Endothelial cell (in vitro differentiated cells): Measurements from ENCODE around the gene ADGRG7. TPM values are rescaled to one million over a fixed set of nuclear protein-coding genes. Genes with fewer than 3 reads are reported as not detected.

Experiments used
- DNase-seq: peaks from one replicate; pipeline ENCODE4 v3.0.0; 2021; ENCODE audit warnings: low spot score
- H3K27ac Mint-ChIP-seq: one replicate; pipeline ENCODE4 v1.8.0; 2021; ENCODE audit warnings: mixed read lengths, inconsistent platforms; ENCODE audit not compliant: unreplicated experiment
- H3K27me3 Mint-ChIP-seq: one replicate; pipeline ENCODE4 v1.8.0; 2021; ENCODE audit warnings: mild to moderate bottlenecking, moderate library complexity, mixed read lengths, inconsistent platforms; ENCODE audit not compliant: unreplicated experiment
- H3K36me3 Mint-ChIP-seq: one replicate; pipeline ENCODE4 v1.8.0; 2021; ENCODE audit warnings: mild to moderate bottlenecking, low read depth, mixed read lengths, inconsistent platforms; ENCODE audit not compliant: unreplicated experiment
- H3K4me1 Mint-ChIP-seq: one replicate; pipeline ENCODE4 v1.8.0; 2021; ENCODE audit warnings: mild to moderate bottlenecking, mixed read lengths, inconsistent platforms; ENCODE audit not compliant: unreplicated experiment
- H3K4me3 Mint-ChIP-seq: one replicate; pipeline ENCODE4 v1.8.0; 2021; ENCODE audit warnings: mild to moderate bottlenecking, mixed read lengths, inconsistent platforms; ENCODE audit not compliant: unreplicated experiment
- H3K9me3 Mint-ChIP-seq: one replicate; pipeline ENCODE4 v1.8.0; 2021; ENCODE audit warnings: mixed read lengths, inconsistent platforms; ENCODE audit not compliant: unreplicated experiment
- total RNA-seq: library from RNA; stranded (reverse); fragmentation: NEBNext Ultra II Directional; extraction: Animal tissue kit (Norgen Biotek cat#: 25700); gene quantifications from one replicate; pipeline ENCODE4 v1.2.1, GENCODE V29; 2021; ENCODE audit not compliant: unreplicated experiment
- TF ChIP-seq, protein P1 (sequence below): fragments of 200-600 bp; sonication (generic); IDR thresholded peaks from one replicate; pipeline ENCODE4 v1.5.0; 2021; ENCODE audit warnings: antibody characterized with exemption; ENCODE audit not compliant: unreplicated experiment

Gene ADGRG7
- total RNA-seq, 1 donor from 2014 or later: not detected

DNA sequence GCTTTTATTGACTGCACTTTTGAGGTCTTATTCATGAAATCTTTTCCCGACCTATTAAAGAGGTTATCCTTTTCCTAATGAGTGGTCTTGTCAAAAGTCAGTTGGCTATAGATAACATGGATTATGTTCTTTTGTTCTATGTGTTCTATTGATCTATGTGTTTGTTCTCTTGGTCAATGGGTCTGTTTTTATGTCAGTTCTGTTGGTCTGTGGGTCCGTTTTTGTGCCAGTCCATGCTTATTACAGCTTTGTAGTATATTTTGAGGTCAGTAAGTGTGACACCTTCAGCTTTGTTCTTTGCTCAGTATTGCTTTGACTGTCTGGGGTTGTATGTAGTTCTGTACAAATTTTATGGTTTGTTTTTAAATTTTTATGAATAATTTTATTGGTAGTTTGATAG, 107.7 kb downstream of the ADGRG7 start:
- H3K9me3 Mint-ChIP-seq: no peaks in the 10 kb centered on the region
- peaks cover 1% of the 10 kb centered on the region for H3K27me3 Mint-ChIP-seq
- peaks cover 18% of the 10 kb centered on the region for H3K36me3 Mint-ChIP-seq
- H3K4me3 Mint-ChIP-seq: no peak overlapping the region
- H3K4me1 Mint-ChIP-seq: peaks cover 10% of the 10 kb centered on the region
- TF ChIP-seq, protein P1, sequence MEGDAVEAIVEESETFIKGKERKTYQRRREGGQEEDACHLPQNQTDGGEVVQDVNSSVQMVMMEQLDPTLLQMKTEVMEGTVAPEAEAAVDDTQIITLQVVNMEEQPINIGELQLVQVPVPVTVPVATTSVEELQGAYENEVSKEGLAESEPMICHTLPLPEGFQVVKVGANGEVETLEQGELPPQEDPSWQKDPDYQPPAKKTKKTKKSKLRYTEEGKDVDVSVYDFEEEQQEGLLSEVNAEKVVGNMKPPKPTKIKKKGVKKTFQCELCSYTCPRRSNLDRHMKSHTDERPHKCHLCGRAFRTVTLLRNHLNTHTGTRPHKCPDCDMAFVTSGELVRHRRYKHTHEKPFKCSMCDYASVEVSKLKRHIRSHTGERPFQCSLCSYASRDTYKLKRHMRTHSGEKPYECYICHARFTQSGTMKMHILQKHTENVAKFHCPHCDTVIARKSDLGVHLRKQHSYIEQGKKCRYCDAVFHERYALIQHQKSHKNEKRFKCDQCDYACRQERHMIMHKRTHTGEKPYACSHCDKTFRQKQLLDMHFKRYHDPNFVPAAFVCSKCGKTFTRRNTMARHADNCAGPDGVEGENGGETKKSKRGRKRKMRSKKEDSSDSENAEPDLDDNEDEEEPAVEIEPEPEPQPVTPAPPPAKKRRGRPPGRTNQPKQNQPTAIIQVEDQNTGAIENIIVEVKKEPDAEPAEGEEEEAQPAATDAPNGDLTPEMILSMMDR: no peak
- DNase-seq: no peak
- no peak overlapping the region for H3K27ac Mint-ChIP-seq

DNA sequence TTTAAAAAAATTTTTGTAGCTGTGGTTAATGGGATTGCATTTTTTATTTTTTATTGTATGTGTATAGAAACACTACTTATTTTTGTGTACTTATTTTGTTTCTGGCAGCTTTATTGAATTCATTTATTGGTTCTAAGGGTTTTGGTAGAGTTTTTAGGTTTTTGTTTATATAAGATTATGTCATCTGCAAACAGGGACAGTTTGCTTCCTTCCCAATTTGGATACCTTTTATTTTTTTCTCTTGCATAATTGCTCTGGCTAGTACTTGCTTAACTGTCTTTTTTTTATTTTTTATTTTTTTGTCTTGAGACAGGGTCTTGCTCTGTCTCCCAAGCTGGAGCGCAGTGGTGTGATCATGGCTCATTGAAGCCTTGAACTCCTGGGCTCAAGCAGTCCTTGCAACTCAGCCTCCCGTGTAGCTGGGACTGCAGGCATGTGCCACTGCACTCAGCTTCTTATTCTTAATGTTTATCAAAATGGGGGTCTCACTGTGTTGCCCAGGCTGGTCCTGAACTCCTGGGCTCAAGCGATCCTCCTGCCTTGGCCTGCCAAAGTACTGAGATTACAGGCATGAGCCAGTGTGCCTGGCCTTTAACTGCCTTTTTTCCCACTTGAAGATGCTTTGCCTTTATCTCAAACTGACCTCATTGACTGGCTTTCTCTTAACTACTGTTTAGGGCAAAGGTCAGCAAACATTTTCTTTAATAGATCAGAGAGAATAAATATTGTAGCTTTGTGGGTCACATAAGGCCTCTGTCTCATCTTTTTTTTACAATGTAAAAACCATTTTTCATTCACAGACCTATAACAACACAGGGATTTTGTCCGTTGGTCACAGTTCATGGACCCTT, 108.5 kb downstream of the ADGRG7 start:
- Mint-ChIP-seq H3K4me1 (peaks cover 10% of the 10 kb centered on the region), H3K9me3 (no peaks in the 10 kb centered on the region), H3K36me3 (peaks cover 23% of the 10 kb centered on the region), H3K27ac (no peak overlapping the region), H3K4me3 (no peak overlapping the region), H3K27me3 (no peaks in the 10 kb centered on the region)
- DNase-seq: no peak
- TF ChIP-seq, protein P1: no peak

DNA sequence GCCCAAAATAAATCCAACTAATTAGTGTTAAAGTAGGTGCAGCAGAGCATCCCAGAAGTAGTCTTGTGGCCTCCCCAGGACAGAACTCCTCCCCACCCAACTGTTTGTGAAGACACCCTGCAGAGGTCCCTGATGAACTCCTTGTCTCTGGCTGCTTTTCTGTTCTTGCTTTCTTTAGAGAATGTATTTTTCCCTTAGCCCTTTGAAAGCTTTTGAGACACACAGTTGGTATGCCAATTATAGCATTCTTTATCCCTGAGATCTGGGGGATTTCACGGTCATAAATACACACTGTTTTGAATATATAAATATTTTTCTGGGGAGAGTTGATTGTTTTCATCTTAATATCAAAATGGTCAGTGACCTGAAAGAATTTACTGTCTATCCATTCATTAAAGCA, 109.7 kb downstream of the ADGRG7 start:
- Mint-ChIP-seq H3K27me3 (no peaks in the 10 kb centered on the region), H3K27ac (no peak overlapping the region), H3K36me3 (peaks cover 20% of the 10 kb centered on the region), H3K4me3 (no peak overlapping the region), H3K4me1 (peaks cover 10% of the 10 kb centered on the region), H3K9me3 (no peaks in the 10 kb centered on the region)
- TF ChIP-seq, protein P1: no peak
- no peak for DNase-seq

DNA sequence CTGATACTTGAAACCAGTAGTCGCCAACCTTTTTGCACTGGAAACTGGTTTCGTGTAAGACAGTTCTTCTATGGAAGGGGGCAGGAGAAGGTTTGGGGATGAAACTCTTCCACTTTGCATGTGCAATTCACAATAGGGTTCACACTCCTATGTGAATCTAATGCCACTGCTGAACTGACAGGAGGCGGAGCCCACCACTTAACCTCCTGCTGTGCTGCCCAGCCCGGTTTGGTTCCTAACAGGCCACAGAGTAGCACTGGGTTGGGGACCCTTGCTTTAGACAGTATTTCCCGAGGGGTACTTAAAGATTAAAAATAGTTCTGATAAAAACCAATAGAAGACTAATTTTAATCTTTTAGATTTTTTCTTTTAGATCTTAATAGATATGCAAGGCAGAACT, 111.0 kb downstream of the ADGRG7 start:
- H3K9me3 Mint-ChIP-seq: no peaks in the 10 kb centered on the region
- no peak for DNase-seq
- peaks cover 10% of the 10 kb centered on the region for H3K4me1 Mint-ChIP-seq
- H3K27ac Mint-ChIP-seq: no peak overlapping the region
- no peaks in the 10 kb centered on the region for H3K27me3 Mint-ChIP-seq
- H3K4me3 Mint-ChIP-seq: no peak overlapping the region
- TF ChIP-seq, protein P1: no peak
- peaks cover 20% of the 10 kb centered on the region for H3K36me3 Mint-ChIP-seq

DNA sequence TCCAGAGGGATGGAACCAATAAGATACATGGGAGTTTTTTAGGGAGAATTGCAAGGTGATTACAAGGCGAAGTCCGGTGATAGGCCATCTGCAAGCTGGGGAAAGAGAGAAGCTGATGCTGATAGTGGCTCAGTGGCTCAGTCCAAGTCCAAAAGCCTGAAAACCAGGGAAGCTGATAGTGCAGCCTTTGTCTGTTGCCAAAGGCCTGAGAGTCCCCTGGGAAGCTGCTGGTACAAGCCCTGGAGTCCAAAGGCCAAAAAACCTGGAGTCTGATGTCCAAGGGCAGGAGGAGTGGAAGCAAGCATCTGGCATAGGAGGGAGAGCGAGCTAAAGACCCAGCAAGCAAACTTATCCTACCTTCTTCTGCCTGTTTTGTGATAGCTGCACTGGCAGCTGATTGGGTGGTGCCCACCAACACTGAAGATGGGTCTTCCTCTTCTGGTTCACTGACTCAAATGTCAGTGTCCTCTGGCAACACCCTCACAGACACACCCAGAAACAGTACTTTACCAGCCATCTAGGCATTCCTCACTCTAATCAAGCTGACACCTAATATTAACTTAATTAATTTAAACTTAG, 116.6 kb downstream of the ADGRG7 start:
- H3K4me1 Mint-ChIP-seq: peaks cover 3% of the 10 kb centered on the region
- H3K27ac Mint-ChIP-seq: no peak overlapping the region
- H3K9me3 Mint-ChIP-seq: no peaks in the 10 kb centered on the region
- H3K4me3 Mint-ChIP-seq: no peak overlapping the region
- peaks cover 2% of the 10 kb centered on the region for H3K27me3 Mint-ChIP-seq
- no peak for DNase-seq
- TF ChIP-seq, protein P1: no peak
- H3K36me3 Mint-ChIP-seq: peaks cover 24% of the 10 kb centered on the region
